HCT116 (cell line): ENCODE data around the gene ZEB1. TPM values are rescaled to one million over a fixed set of nuclear protein-coding genes. Genes with fewer than 3 reads are reported as not detected.

Experiments
- ATAC-seq: fragments of 200-7000 bp; cut with Tn5 transposase; 2 replicates; pipeline ENCODE4 v1.9.1; 2020; ENCODE audit warnings: mild to moderate bottlenecking, moderate library complexity
- BruUV-seq: library from RNA; stranded (reverse); fragments of 400-500 nt; replicated peaks from 2 replicates; lab custom pipeline; 2021; lab: Mats Ljungman, UMichigan
- CTCF ChIA-PET: fragments of 300-600 bp; sonication (Branson Sonifier 250); formaldehyde crosslinking; loops from one replicate; lab custom pipeline; 2021; ENCODE audit warnings: antibody characterized with exemption; lab: Charles Lee
- POLR2A ChIA-PET: fragments of 300-600, 350-600 bp; sonication (Branson Sonifier 250); formaldehyde crosslinking; loops from one replicate; lab custom pipeline; 2021; ENCODE audit warnings: antibody characterized with exemption; lab: Charles Lee
- RAD21 ChIA-PET, 2 experiments: fragments of 300-600 bp; sonication (Branson Sonifier 250); formaldehyde crosslinking; loops; one replicate each; lab custom pipeline; 2023; ENCODE audit warnings: low total read pairs in 2 of 2; ENCODE audit not compliant: uncharacterized antibody in 2 of 2, unreplicated experiment in 2 of 2, low non-redundant PET in 1 of 2; lab: Charles Lee
- DNase-seq: peaks from one replicate; pipeline ENCODE4 v3.0.0-alpha.2; 2010; ENCODE audit warnings: low read depth, low spot score
- H2AFZ ChIP-seq: fragments of 200-600 bp; shearing (Covaris generic), sonication (generic); 2 replicates; pipeline ENCODE4 v1.6.1; 2017; ENCODE audit warnings: low read depth, mixed run types, mixed read lengths, antibody characterized with exemption, low read length; ENCODE audit not compliant: poor library complexity, severe bottlenecking
- H3K27ac ChIP-seq: 2 replicates; pipeline ENCODE4 v1.5.1; 2012; ENCODE audit warnings: low read depth, low read length
- H3K27me3 ChIP-seq: fragments of 200-600 bp; sonication (generic); 2 replicates; pipeline ENCODE4 v1.6.1; 2016; ENCODE audit warnings: mixed run types, low read length, mixed read lengths; ENCODE audit not compliant: insufficient read depth
- H3K36me3 ChIP-seq, 2 experiments: fragments of 200-500 bp in 1 of 2; fragments of 200-600 bp in 1 of 2; sonication (Bioruptor generic) in 1 of 2; sonication (generic) in 1 of 2; 2 replicates each; pipeline versions ENCODE4 v1.5.1 to v1.6.1; 2014 to 2016; ENCODE audit warnings: low read length in 2 of 2, inconsistent platforms in 1 of 2, mixed read lengths in 1 of 2, mixed run types in 1 of 2; ENCODE audit not compliant: insufficient read depth in 2 of 2, control insufficient read depth in 1 of 2
- H3K4me1 ChIP-seq, 2 experiments: fragments of 200-600 bp in 1 of 2; sonication (generic) in 1 of 2; 2 replicates each; pipeline versions ENCODE4 v1.5.1 to v1.6.1; 2012 to 2017; ENCODE audit warnings: low read length in 2 of 2, inconsistent platforms in 1 of 2, mild to moderate bottlenecking in 1 of 2, mixed read lengths in 1 of 2, mixed run types in 1 of 2, moderate library complexity in 1 of 2; ENCODE audit not compliant: insufficient read depth in 2 of 2, control insufficient read depth in 1 of 2
- H3K4me2 ChIP-seq: fragments of 200-600 bp; sonication (generic); 2 replicates; pipeline ENCODE4 v1.6.1; 2017; ENCODE audit warnings: mixed run types, low read length, mixed read lengths
- H3K4me3 ChIP-seq, 2 experiments: fragments of 200-600 bp in 1 of 2; sonication (generic) in 1 of 2; replicated peaks in 1 of 2; 2 replicates each; pipeline ENCODE4 v1.5.1; 2011 to 2016; ENCODE audit warnings: low read length in 2 of 2, control low read depth in 1 of 2, low read depth in 1 of 2, mild to moderate bottlenecking in 1 of 2, mixed read lengths in 1 of 2, mixed run types in 1 of 2
- H3K79me2 ChIP-seq: fragments of 200-600 bp; sonication (generic); 2 replicates; pipeline ENCODE4 v1.6.1; 2017; ENCODE audit warnings: mild to moderate bottlenecking, mixed run types, low read length, moderate library complexity, mixed read lengths; ENCODE audit not compliant: insufficient read depth
- H3K9ac ChIP-seq: fragments of 200-600 bp; sonication (generic); 2 replicates; pipeline ENCODE4 v1.6.1; 2016; ENCODE audit warnings: low read length, mixed read lengths
- H3K9me2 ChIP-seq: fragments of 200-600 bp; sonication (generic), shearing (Covaris generic); 2 replicates; pipeline ENCODE4 v1.6.1; 2017; ENCODE audit warnings: mixed run types, mild to moderate bottlenecking, moderate library complexity; ENCODE audit not compliant: insufficient read depth
- H3K9me3 ChIP-seq, 2 experiments: fragments of 200-500 bp in 1 of 2; fragments of 200-600 bp in 1 of 2; sonication (Bioruptor generic) in 1 of 2; sonication (generic) in 1 of 2; 2 replicates each; pipeline ENCODE4 v1.6.1; 2014 to 2017; ENCODE audit warnings: low read length in 2 of 2, mixed read lengths in 2 of 2, inconsistent platforms in 1 of 2, low read depth in 1 of 2, mild to moderate bottlenecking in 1 of 2, mixed run types in 1 of 2, moderate library complexity in 1 of 2; ENCODE audit not compliant: control insufficient read depth in 1 of 2, insufficient read depth in 1 of 2
- H4K20me1 ChIP-seq: fragments of 200-600 bp; sonication (generic), shearing (Covaris generic); 2 replicates; pipeline ENCODE4 v1.6.1; 2017; ENCODE audit warnings: mixed run types, mild to moderate bottlenecking, moderate library complexity; ENCODE audit not compliant: insufficient read depth
- CEBPB ChIP-seq: IDR thresholded peaks from 2 replicates; pipeline ENCODE4 v1.6.1; 2012; ENCODE audit warnings: low read depth
- CTCF ChIP-seq, 3 experiments: fragments of 200-600 bp in 1 of 3; sonication (generic) in 1 of 3; IDR thresholded peaks in 2 of 3; conservative IDR thresholded peaks in 1 of 3; 2 replicates each; pipeline ENCODE4 v1.5.1; 2012 to 2017; ENCODE audit warnings: low read depth in 2 of 3, low read length in 2 of 3, antibody characterized with exemption in 1 of 3, borderline replicate concordance in 1 of 3, control low read depth in 1 of 3, mild to moderate bottlenecking in 1 of 3, mixed read lengths in 1 of 3, mixed run types in 1 of 3, moderate library complexity in 1 of 3; ENCODE audit not compliant: insufficient read depth in 1 of 3
- ELF1 ChIP-seq: IDR thresholded peaks from 2 replicates; pipeline ENCODE4 v1.6.1; 2012; ENCODE audit warnings: low read depth, borderline replicate concordance
- EZH2 ChIP-seq: fragments of 200-600 bp; sonication (generic); IDR thresholded peaks from 2 replicates; pipeline ENCODE4 v1.6.1; 2017; ENCODE audit warnings: antibody characterized with exemption, mixed run types
- EZH2phosphoT487 ChIP-seq: fragments of 200-600 bp; IDR thresholded peaks from 2 replicates; pipeline ENCODE4 v1.6.1; 2018; ENCODE audit warnings: antibody characterized with exemption, borderline replicate concordance
- JUND ChIP-seq: IDR thresholded peaks from 2 replicates; pipeline ENCODE4 v1.6.1; 2012
- SIN3A ChIP-seq: IDR thresholded peaks from 2 replicates; pipeline ENCODE4 v1.6.1; 2012; ENCODE audit warnings: low read depth
- ZBTB33 ChIP-seq: IDR thresholded peaks from 2 replicates; pipeline ENCODE4 v1.6.1; 2011; ENCODE audit warnings: mild to moderate bottlenecking, low read length, moderate library complexity; ENCODE audit not compliant: insufficient replicate concordance; ENCODE audit errors: extremely low read depth
- intact Hi-C: fragments of 100-400 bp; cut with micrococcal nuclease; formaldehyde crosslinking; loops from 2 replicates; pipeline ENCODE4 v1.10.0; 2022
- total RNA-seq: library from RNA; stranded (reverse); gene quantifications from one replicate; pipeline ENCODE4 v1.2.1, GENCODE V29; 2021; ENCODE audit not compliant: unreplicated experiment

ZEB1 gene
- total RNA-seq, 1 experiment from 2014 or later: 3.4 TPM

GRCh38 chr10:31290386-31290785 is 28.6 kb upstream of the ZEB1 start:
- Histone ChIP-seq H3K79me2 (no peaks in the 10 kb centered on the region), H3K27ac (no peak overlapping the region), H3K4me3 (no peak overlapping the region), H3K9me2 (no peaks in the 10 kb centered on the region), H3K9ac (no peak overlapping the region), H2AFZ (no peak overlapping the region), H3K4me2 (no peak overlapping the region), H3K9me3 (no peaks in the 10 kb centered on the region), H3K4me1 (no peaks in the 10 kb centered on the region), H3K27me3 (no peaks in the 10 kb centered on the region), H3K36me3 (no peaks in the 10 kb centered on the region), H4K20me1 (no peaks in the 10 kb centered on the region)
- no TSS peak for BruUV-seq
- intact Hi-C loops: no loop called here
- ChIA-PET CTCF (no interaction called here), POLR2A (interaction anchor here (1.1 kb wide), 1 partner anchor 9 kb away, joined by 4 read pairs; no protein-coding TSS in a partner anchor), RAD21 (no interaction called here)
- no peak for DNase-seq
- ATAC-seq: no peak
- no peak for TF ChIP-seq JUND
- no peak for TF ChIP-seq CEBPB
- TF ChIP-seq CTCF (IDR thresholded peaks at IDR 0.05 in 2 of 3, conservative IDR thresholded peaks at IDR 0.05 in 1 of 3; ENCODE audit: borderline replicate concordance in 1 of 3, insufficient read depth in 1 of 3, low read depth in 2 of 3, low read length in 2 of 3): no peak
- no peak for TF ChIP-seq EZH2
- no peak for TF ChIP-seq EZH2phosphoT487
- TF ChIP-seq SIN3A: no peak
- TF ChIP-seq ELF1: no peak
- no peak for TF ChIP-seq ZBTB33
